SK-N-SH treated with all-trans-retinoic acid at 6 μM for 48 hours (cell line): ENCODE results near the gene TCTN1.

Experiments
- ATAC-seq: fragments of 200-7000 bp; cut with Tn5 transposase; 3 replicates; pipeline ENCODE4 v1.9.1; 2020; ENCODE audit warnings: mild to moderate bottlenecking, moderate library complexity
- BACH2 ChIP-seq: fragments of 250-450 bp; sonication (Bioruptor Pico); IDR thresholded peaks from 2 replicates; pipeline ENCODE4 v1.9.0; 2021; ENCODE audit warnings: mild to moderate bottlenecking, borderline replicate concordance
- CREB5 ChIP-seq: fragments of 250-450 bp; sonication (Bioruptor Pico); IDR thresholded peaks from 2 replicates; pipeline ENCODE4 v1.5.1; 2020; ENCODE audit warnings: low read depth, mild to moderate bottlenecking, moderate library complexity
- CSDC2 ChIP-seq: fragments of 250-450 bp; sonication (Bioruptor Pico); IDR thresholded peaks from 2 replicates; pipeline ENCODE4 v1.5.0; 2020; ENCODE audit warnings: mild to moderate bottlenecking, moderate library complexity
- CSRNP3 ChIP-seq: fragments of 250-450 bp; sonication (Bioruptor Pico); IDR thresholded peaks from 2 replicates; pipeline ENCODE4 v1.5.1; 2021; ENCODE audit warnings: mild to moderate bottlenecking, moderate library complexity
- ESRRG ChIP-seq: fragments of 250-450 bp; sonication (Bioruptor Pico); IDR thresholded peaks from 2 replicates; pipeline ENCODE4 v1.6.1; 2021; ENCODE audit warnings: mild to moderate bottlenecking
- OSR1 ChIP-seq: fragments of 250-450 bp; sonication (Bioruptor Pico); IDR thresholded peaks from 2 replicates; pipeline ENCODE4 v1.8.0; 2022; ENCODE audit warnings: moderate library complexity, mild to moderate bottlenecking, inconsistent platforms
- POU6F1 ChIP-seq: fragments of 250-450 bp; sonication (Bioruptor Pico); IDR thresholded peaks from 2 replicates; pipeline ENCODE4 v1.8.0; 2021; ENCODE audit warnings: low read depth, mild to moderate bottlenecking, moderate library complexity, borderline replicate concordance
- PPARA ChIP-seq: fragments of 250-450 bp; sonication (Bioruptor Pico); IDR thresholded peaks from 2 replicates; pipeline ENCODE4 v1.5.0; 2020; ENCODE audit warnings: mild to moderate bottlenecking, borderline replicate concordance
- RARB ChIP-seq: fragments of 250-450 bp; sonication (Bioruptor Pico); IDR thresholded peaks from 2 replicates; pipeline ENCODE4 v1.8.0; 2021; ENCODE audit warnings: mild to moderate bottlenecking, moderate library complexity
- TCF4 ChIP-seq: fragments of 250-450 bp; sonication (Bioruptor Pico); IDR thresholded peaks from 2 replicates; pipeline ENCODE4 v1.8.0; 2021; ENCODE audit warnings: mild to moderate bottlenecking, moderate library complexity, borderline replicate concordance
- TOX ChIP-seq: fragments of 250-450 bp; sonication (Bioruptor Pico); IDR thresholded peaks from 2 replicates; pipeline ENCODE4 v1.8.0; 2021; ENCODE audit warnings: mild to moderate bottlenecking, moderate library complexity, borderline replicate concordance
- TSHZ2 ChIP-seq: fragments of 250-450 bp; sonication (Bioruptor Pico); IDR thresholded peaks from 2 replicates; pipeline ENCODE4 v1.5.0; 2020; ENCODE audit warnings: mild to moderate bottlenecking, moderate library complexity
- ZC3H10 ChIP-seq: fragments of 250-450 bp; sonication (Bioruptor Pico); IDR thresholded peaks from 2 replicates; pipeline ENCODE4 v1.5.1; 2021; ENCODE audit warnings: mild to moderate bottlenecking, moderate library complexity
- ZFP30 ChIP-seq: fragments of 450-650 bp; formaldehyde crosslinking; IDR thresholded peaks from 2 replicates; pipeline ENCODE4 v1.5.0; 2022; ENCODE audit warnings: mild to moderate bottlenecking, moderate library complexity
- ZNF565 ChIP-seq: fragments of 450-650 bp; formaldehyde crosslinking; conservative IDR thresholded peaks from 2 replicates; pipeline ENCODE4 v1.5.0; 2020; ENCODE audit warnings: low read depth, mild to moderate bottlenecking, moderate library complexity

Gene TCTN1

GRCh38 chr12:110656071-110656655 lies 42.2 kb downstream of the TCTN1 start:
- no peak for ATAC-seq
- TF ChIP-seq PPARA (CRISPR knock-in tag), result no peak

- TF ChIP-seq CREB5 (CRISPR knock-in tag) (no peak), BACH2 (CRISPR knock-in tag) (no peak), CSRNP3 (CRISPR knock-in tag) (no peak), TCF4 (CRISPR knock-in tag) (no peak), ZFP30 (no peak), ZC3H10 (CRISPR knock-in tag) (no peak), RARB (CRISPR knock-in tag) (no peak), TSHZ2 (CRISPR knock-in tag) (no peak), CSDC2 (CRISPR knock-in tag) (no peak), TOX (CRISPR knock-in tag) (no peak), POU6F1 (CRISPR knock-in tag) (no peak), ESRRG (CRISPR knock-in tag) (no peak)
- no peak for ATAC-seq
Observed at GRCh38 chr12:110657747-110658146, 43.8 kb downstream of the TCTN1 start.

GRCh38 chr12:110658242-110658641 lies 44.3 kb downstream of the TCTN1 start:
- no peak for ATAC-seq
- no peak for TF ChIP-seq CSRNP3 (CRISPR knock-in tag)
- TF ChIP-seq PPARA (CRISPR knock-in tag), result no peak

- ATAC-seq, result no peak
- TF ChIP-seq TSHZ2 (CRISPR knock-in tag) (no peak), RARB (CRISPR knock-in tag) (no peak), ZNF565 (CRISPR knock-in tag) (no peak), CSDC2 (CRISPR knock-in tag) (no peak), PPARA (CRISPR knock-in tag) (no peak), POU6F1 (CRISPR knock-in tag) (no peak), ESRRG (CRISPR knock-in tag) (no peak), ZC3H10 (CRISPR knock-in tag) (no peak), TCF4 (CRISPR knock-in tag) (no peak), OSR1 (CRISPR knock-in tag) (no peak), CREB5 (CRISPR knock-in tag) (no peak), BACH2 (CRISPR knock-in tag) (no peak)
Observed at GRCh38 chr12:110658878-110659277, 44.9 kb downstream of the TCTN1 start.
